K562 (cell line): ENCODE measurements around the gene TLE6. TPM values are rescaled to one million over a fixed set of nuclear protein-coding genes. Genes with fewer than 3 reads are reported as not detected.

Experiments used
- ATF1 ChIP-seq, 2 experiments: fragments of 450-650 bp in 1 of 2; IDR thresholded peaks; 2 replicates each; pipeline ENCODE4 v1.6.1; 2016; ENCODE audit warnings: missing compliant biosample characterization in 1 of 2, missing genetic modification characterization in 1 of 2
- COPS2 ChIP-seq: fragments of 450-650 bp; conservative IDR thresholded peaks from 2 replicates; pipeline ENCODE4 v1.6.1; 2016; ENCODE audit warnings: mild to moderate bottlenecking, moderate library complexity
- EHMT2 ChIP-seq: fragments of 450-650 bp; IDR thresholded peaks from 2 replicates; pipeline ENCODE4 v1.6.1; 2018; ENCODE audit warnings: antibody characterized with exemption
- ETS1 ChIP-seq: conservative IDR thresholded peaks from 2 replicates; pipeline ENCODE4 v1.6.1; 2011; ENCODE audit warnings: low read depth, mild to moderate bottlenecking, low read length; ENCODE audit not compliant: control insufficient read depth
- GTF2B ChIP-seq: IDR thresholded peaks from 2 replicates; pipeline ENCODE4 v1.6.1; 2011; ENCODE audit not compliant: insufficient read length; ENCODE audit errors: extremely low read depth
- HDAC8 ChIP-seq: fragments of 450-650 bp; IDR thresholded peaks from 2 replicates; pipeline ENCODE4 v1.6.1; 2016; ENCODE audit warnings: mild to moderate bottlenecking, missing genetic modification characterization, moderate library complexity, missing compliant biosample characterization
- IRF2 ChIP-seq: sonication (generic); formaldehyde crosslinking; IDR thresholded peaks from 2 replicates; pipeline ENCODE4 v1.8.1; 2022; ENCODE audit warnings: mild to moderate bottlenecking, missing genetic modification reagents
- KLF10 ChIP-seq: fragments of 250-450 bp; sonication (Bioruptor Pico); IDR thresholded peaks from 2 replicates; pipeline ENCODE4 v1.6.1; 2021; ENCODE audit warnings: matching md5 sums
- RNF219 ChIP-seq: fragments of 250-450 bp; sonication (Bioruptor Pico); IDR thresholded peaks from 2 replicates; pipeline ENCODE4 v1.5.0; 2022; ENCODE audit warnings: mild to moderate bottlenecking
- SRF ChIP-seq, 2 experiments: fragments of 250-450, 450-650 bp in 1 of 2; sonication (Bioruptor Pico) in 1 of 2; sonication (generic) in 1 of 2; formaldehyde crosslinking; IDR thresholded peaks; 2 replicates each; pipeline versions ENCODE4 v1.5.0 to v1.5.1; 2020 to 2022; ENCODE audit warnings: mild to moderate bottlenecking in 1 of 2, missing genetic modification reagents in 1 of 2
- SRSF7 ChIP-seq: fragments of 200-400 bp; formaldehyde crosslinking; optimal IDR thresholded peaks from 2 replicates; pipeline ENCODE3; 2017; ENCODE audit warnings: mild to moderate bottlenecking, low read depth, low read length
- TCF7 ChIP-seq: sonication (generic); IDR thresholded peaks from 2 replicates; pipeline ENCODE4 v1.6.1; 2016; ENCODE audit warnings: antibody characterized with exemption, borderline replicate concordance
- TCF7L2 ChIP-seq: fragments of 150-350 bp; IDR thresholded peaks from 2 replicates; pipeline ENCODE4 v1.6.1; 2016; ENCODE audit warnings: low read depth, mild to moderate bottlenecking, low read length, moderate library complexity
- TCFL5 ChIP-seq: fragments of 250-450 bp; sonication (Bioruptor Pico); conservative IDR thresholded peaks from 2 replicates; pipeline ENCODE4 v1.6.1; 2021; ENCODE audit warnings: mild to moderate bottlenecking, moderate library complexity, matching md5 sums
- TFAM ChIP-seq: fragments of 250-450 bp; sonication (Bioruptor Pico); conservative IDR thresholded peaks from 2 replicates; pipeline ENCODE4 v1.5.0; 2021; ENCODE audit warnings: mild to moderate bottlenecking, moderate library complexity
- TOE1 ChIP-seq, 2 experiments: fragments of 450-650 bp in 1 of 2; sonication (generic) in 1 of 2; formaldehyde crosslinking in 1 of 2; IDR thresholded peaks; 2 replicates each; pipeline versions ENCODE4 v1.7.1 to v1.8.0; 2016 to 2022; ENCODE audit warnings: borderline replicate concordance in 2 of 2, mild to moderate bottlenecking in 2 of 2, antibody characterized with exemption in 1 of 2, inconsistent platforms in 1 of 2, low read depth in 1 of 2, missing genetic modification reagents in 1 of 2, moderate library complexity in 1 of 2
- U2AF1 ChIP-seq: fragments of 200-400 bp; formaldehyde crosslinking; optimal IDR thresholded peaks from 2 replicates; pipeline ENCODE3; 2017; ENCODE audit warnings: mild to moderate bottlenecking, low read depth, low read length, moderate library complexity
- ZBTB7A ChIP-seq: IDR thresholded peaks from 2 replicates; pipeline ENCODE4 v1.6.1; 2011; ENCODE audit warnings: low read depth, mild to moderate bottlenecking, low read length, moderate library complexity, borderline replicate concordance; ENCODE audit not compliant: control insufficient read depth
- ZHX1 ChIP-seq: fragments of 150-350 bp; conservative IDR thresholded peaks from 2 replicates; pipeline ENCODE4 v1.6.1; 2014; ENCODE audit warnings: low read length
- ZKSCAN1 ChIP-seq: fragments of 150-350 bp; IDR thresholded peaks from 2 replicates; pipeline ENCODE4 v1.6.1; 2016; ENCODE audit warnings: low read depth, low read length
- ZNF217 ChIP-seq: sonication (generic); formaldehyde crosslinking; IDR thresholded peaks from 2 replicates; pipeline ENCODE4 v1.8.0; 2022; ENCODE audit warnings: mild to moderate bottlenecking, missing genetic modification reagents
- polyA plus RNA-seq, 8 experiments: library from polyadenylated mRNA; depleted of rRNA in 4 of 8; stranded (reverse) in 5 of 8; unstranded in 3 of 8; fragments of >200 nt; fragmentation: Nextera tagmentation in 2 of 8; fragmentation: Illumina TruSeq in 1 of 8; extraction: Ambion mirVana in 2 of 8; extraction: Trizol in 1 of 8; gene quantifications; 2 replicates each; pipeline versions ENCODE4 v1.2.1 to v1.2.3, GENCODE V29; 2011 to 2014; ENCODE audit warnings: inconsistent platforms in 1 of 8, missing spikeins in 1 of 8
- total RNA-seq, 7 experiments: library from RNA; depleted of rRNA in 6 of 7; stranded (reverse); fragments of >200 nt in 6 of 7; fragmentation: Illumina TruSeq in 2 of 7; extraction: Trizol in 2 of 7; gene quantifications; 2 replicates each; pipeline versions ENCODE4 v1.2.1 to v1.2.3, GENCODE V29; 2011 to 2021; ENCODE audit warnings: low replicate concordance in 1 of 7

TLE6 gene
- total and polyA plus RNA-seq, 9 of the 15 experiments (the other 6 are each of a cell fraction or from before 2014, with no cell fraction given): 1.1 to 6.1 (median 2.5) TPM

- no peak for TF ChIP-seq U2AF1
- TF ChIP-seq SRF (CRISPR knock-in tag; IDR thresholded peaks at IDR 0.05): no peak
- TF ChIP-seq GTF2B: no peak
- no peak for TF ChIP-seq HDAC8 (tag)
- TF ChIP-seq EHMT2: no peak
- no peak for TF ChIP-seq TCF7L2
- peak; percentile 56; the same call in 1 of the 2 replicates for TF ChIP-seq TOE1 (IDR thresholded peaks at IDR 0.05; ENCODE audit: borderline replicate concordance)
- no peak for TF ChIP-seq TOE1 (CRISPR knock-in tag; IDR thresholded peaks at IDR 0.05; ENCODE audit: borderline replicate concordance, low read depth)
- no peak for TF ChIP-seq KLF10 (CRISPR knock-in tag)
- TF ChIP-seq ZHX1: no peak
- no peak for TF ChIP-seq TCFL5 (CRISPR knock-in tag)
- TF ChIP-seq SRSF7: no peak
- TF ChIP-seq ZNF217 (CRISPR knock-in tag): no peak
- no peak for TF ChIP-seq TCF7
- no peak for TF ChIP-seq TFAM (CRISPR knock-in tag)
- TF ChIP-seq ZBTB7A: no peak
- no peak for TF ChIP-seq ETS1
- no peak for TF ChIP-seq COPS2
- no peak for TF ChIP-seq IRF2 (CRISPR knock-in tag)
- no peak for TF ChIP-seq ATF1 (CRISPR knock-in tag; IDR thresholded peaks at IDR 0.05)
- 0 out of 2 replicates have a peak, but pooled peaks have one; percentile 15 for TF ChIP-seq ATF1 (tag; IDR thresholded peaks at IDR 0.05)
- no peak for TF ChIP-seq ZKSCAN1
- TF ChIP-seq RNF219 (CRISPR knock-in tag): no peak
Measured at GRCh38 chr19:2974342-2975041, 2.9 kb upstream of the TLE6 start (continued).
